ENCODE measurements around the gene TNS4. TPM values are rescaled to one million over a fixed set of nuclear protein-coding genes. Genes with fewer than 3 reads are reported as not detected.

The TNS4 gene
- total RNA-seq, 1 donor from 2014 or later: not detected

DNA sequence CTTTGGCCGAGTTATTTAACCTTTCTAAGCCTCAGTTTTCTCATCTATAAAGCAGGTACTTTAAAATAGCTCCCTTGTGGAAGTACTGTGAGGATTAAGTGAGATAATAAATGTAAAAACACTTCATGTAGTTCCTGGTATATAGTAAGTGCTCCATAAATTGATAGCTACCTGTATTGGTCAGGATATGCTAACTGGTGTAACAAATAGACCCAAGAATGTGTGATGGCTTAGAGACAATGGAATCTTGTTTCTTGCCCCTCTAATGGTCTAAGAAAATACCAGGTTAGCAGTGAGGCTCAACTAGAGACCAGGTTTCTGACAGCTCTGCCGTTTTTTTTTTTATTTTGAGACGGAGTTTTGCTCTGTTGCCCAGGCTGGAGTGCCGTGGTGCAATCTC is 34.0 kb upstream of the TNS4 start:
- no peak for DNase-seq

DNA sequence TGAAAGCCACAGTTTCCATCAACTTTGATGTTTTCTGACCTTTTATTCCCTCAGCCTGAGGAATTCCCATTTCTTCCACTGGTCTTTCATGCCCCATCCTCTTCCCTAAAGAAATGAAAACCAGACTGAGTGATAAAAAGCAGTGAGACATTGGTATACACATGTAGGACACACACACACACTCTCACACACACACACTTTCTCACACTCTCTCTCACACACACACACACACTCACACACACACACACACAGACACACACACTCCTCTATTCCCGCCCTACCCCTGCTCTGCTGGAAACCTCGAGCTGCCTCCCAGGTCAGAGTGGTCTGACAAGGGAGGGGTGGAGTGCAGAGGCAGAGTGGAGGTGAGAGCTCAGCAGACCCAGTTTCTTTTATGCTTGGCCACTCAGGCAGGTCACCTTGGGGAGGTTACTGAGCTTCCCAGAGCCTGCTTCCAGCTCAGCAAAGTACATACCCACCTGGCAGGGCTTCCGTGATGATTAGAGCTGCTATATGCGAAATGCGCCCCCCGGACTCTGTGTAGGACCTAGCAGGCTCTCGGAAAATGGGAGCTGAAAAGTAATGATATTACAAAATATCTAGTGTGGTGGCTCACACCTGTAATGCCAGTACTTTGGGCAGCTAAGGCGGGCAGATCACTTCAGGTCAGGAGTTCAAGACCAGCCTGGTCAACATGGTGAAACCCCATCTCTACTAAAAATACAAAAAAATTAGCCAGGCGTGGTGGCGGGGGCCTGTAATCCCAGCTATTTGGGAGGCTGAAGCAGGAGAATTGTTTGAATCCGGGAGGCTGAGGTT is 33.2 kb upstream of the TNS4 start:
- no peak for DNase-seq

DNA sequence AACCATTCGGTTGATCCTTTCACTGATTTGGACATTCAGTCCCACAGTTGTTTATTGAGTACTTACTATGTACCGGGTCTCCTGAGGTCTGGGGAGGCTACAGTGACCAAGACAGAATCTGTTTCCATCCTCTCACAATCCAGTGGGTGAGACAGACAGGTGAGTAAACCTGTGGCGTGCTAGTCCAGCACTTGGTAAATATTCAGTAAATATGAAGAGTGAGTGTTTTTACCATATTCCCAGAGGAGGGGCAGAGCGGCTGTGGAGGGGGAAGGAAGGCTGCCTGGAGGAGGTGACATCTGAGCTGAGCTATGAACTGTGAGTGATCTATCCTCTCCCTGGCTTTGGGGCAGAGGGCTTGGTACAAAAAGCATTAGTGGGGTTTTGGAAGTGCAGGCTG is 32.5 kb upstream of the TNS4 start:
- DNase-seq: no peak

DNA sequence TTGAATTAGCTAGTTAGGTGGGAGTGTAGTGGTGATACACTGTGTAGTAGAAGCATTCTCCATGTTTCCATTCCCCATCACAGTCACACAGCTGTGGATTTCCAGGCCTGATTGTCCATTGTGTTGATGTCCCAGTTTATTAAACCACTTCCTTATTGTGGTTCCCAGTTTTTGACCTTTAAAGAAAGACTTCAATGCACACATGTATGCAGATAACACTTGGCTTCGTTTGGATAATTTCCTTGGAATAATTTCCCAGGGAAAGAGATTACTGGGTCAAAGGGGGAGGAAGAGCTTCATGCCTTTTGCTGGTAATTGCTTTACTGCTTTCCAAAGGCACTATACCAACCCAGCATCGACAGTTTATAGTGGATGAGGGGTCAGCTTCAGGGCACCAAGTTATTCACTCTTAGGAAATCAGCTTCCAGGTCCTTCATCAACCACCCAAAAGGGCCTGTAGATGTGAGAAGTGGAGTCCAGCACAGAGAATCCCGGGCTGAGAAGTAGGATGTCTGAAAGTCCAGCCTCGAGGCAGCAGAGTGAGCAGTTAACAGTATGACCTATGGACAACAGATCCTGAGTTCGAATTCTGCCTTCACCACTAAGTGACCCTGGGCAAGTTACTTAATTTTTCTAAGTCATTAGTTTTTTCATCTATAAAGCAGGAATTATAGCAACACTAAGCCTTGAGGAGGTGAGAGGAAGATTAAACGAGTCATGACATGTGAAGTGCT is 31.3 kb upstream of the TNS4 start:
- no peak for DNase-seq

DNA sequence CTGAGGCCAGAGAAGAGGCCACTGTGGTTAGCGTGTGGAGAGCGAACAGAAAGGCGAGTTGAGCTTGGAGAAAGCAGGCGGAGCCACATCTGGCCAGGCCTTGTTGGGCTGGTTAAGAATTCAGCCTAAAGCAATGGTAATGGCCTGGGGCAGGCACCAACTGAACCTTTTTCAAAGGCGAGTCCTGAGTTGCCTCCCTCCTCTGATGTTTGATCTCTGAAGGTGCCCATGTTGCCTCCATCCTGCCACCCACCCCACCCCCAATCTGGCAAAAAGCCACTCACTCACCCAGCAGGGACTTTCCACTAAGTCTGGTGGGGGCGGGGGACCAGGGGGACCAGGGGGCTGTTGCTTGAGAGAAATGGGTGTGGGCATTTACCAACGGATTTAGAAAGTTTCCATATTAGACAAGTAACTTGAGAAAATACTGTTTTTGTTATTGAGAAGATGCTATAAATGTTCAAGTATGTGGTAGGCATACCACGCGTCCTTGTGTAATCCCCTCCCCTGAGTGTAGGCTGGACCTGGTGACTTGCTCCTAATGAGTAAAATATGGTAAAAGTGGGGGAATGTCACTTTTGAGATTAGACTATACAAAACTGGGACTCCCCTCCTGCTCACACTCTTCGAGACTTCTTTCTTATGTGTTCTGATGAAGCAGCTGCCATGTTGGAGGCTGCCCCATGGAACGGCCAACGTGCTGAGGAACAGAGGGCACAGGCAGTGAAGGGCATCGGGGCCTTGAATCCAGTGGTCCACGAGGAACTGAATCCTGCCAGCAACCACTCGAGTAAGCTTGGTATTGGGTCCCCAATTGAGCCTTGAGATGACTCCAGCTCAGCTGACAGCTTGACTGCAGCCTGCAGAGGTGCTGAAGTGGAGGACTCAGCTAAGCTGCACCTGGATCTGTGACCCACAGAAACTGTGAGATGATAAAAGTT is 29.9 kb upstream of the TNS4 start:
- DNase-seq: no peak

DNA sequence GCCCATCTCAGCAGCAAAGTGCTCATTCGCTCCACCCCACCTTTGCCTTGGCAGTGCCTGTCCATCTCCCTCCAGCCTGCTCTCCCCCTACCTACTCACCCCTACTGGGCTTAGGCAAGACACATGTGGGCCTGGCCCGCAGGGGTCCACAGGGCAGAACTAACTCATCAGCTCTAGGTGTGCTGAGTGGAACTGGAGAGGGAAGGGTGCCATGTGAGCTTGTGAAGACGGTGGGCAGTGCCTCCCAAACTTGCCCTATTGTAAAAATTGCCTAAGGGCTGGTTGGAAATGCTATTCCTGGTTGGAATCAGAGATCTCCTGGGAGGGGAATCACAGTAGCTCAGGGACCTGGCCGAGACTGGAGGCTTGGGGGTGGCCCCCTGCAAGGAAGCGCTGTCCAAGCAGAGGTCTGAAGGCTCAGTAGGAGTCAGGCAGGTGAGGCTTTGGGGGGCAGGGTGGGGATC is 29.1 kb upstream of the TNS4 start:
- DNase-seq: no peak

DNA sequence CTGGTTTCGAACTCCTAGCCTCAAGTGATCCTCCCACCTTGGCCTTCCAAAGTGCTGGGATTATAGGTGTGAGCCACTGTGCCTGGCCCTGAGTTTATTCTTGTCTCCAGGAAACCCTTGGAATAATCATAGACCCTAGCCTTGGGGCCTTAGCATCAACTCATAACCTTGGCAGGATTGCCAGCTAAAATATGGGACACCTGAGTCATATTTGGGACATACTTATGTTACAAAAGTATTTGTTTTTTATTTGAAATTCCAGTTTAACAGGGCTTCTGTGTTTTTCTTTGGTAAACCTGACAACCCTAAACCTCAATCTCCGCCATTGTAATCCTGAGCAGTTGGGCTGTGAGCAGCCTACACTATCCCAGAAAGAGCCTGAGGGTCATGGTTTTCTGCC is 28.6 kb upstream of the TNS4 start:
- no peak for DNase-seq

DNA sequence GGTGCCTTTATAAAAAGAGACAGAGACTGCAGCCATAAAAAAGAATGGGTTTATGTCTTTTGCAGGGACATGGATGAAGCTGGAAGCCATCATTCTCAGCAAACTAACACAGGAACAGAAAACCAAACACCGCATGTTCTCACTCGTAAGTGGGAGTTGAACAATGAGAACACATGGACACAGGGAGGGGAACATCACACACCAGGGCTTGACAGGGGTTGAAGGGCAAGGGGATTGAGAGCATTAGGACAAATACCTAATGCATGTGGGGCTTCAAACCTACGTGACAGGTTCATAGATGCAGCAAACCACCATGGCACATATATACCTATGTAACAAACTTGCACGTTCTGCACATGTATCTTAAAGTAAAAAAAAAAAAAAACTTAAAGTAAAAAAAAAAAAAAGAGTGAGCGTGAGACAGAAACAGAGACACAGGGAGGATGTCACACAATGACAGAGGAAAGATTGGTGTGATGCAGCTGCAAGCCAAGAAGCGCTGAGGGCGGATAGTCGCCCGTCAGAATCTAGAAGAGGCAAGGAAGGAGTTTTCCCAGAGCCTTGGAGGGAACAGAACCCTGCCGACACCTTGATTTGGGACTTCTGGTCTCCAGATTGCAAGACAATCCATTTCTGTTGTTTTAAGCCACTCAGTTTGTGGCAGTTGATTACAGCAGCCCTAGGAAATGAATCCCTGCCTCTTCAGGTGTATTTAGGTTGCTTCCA is 27.4 kb upstream of the TNS4 start:
- no peak for DNase-seq

DNA sequence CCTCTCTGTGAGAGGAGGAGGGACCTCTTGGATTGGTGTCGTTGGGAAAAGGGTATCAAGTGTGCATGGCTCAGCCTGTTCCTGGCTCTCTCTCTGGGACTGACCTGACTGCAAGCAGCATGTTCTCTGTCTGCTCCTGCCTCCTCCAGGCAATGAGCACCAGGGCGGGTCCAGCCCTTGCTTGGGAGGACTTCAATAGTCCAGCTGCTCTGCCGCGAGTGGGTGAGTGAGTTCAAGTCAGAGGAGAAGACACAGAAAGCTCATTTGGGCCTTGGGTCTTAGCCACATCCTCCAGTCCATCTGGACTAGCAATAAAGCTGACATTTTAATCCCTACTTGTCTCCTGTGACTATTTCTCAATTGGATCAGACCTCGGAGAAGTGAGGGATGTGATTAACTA is 25.2 kb upstream of the TNS4 start:
- no peak for DNase-seq

DNA sequence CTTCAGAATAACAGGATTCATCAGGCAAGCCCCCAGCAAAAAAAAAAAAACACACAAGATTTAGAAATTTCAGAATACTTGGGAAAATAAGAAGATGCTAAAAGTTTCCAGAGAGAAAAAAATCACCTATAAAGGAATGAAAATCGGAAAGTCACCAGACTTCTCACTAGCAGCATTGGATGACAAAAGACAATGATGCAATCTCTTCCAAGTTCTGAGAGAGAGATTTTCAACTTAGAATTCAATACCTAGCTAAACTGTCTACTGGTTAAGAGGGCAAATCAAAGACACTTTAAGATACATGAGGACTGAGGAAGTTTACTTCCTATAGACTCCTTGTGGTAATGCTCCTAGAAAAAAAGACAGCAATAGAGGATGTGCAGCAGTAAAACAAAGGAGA is 23.9 kb upstream of the TNS4 start:
- no peak for DNase-seq

DNA sequence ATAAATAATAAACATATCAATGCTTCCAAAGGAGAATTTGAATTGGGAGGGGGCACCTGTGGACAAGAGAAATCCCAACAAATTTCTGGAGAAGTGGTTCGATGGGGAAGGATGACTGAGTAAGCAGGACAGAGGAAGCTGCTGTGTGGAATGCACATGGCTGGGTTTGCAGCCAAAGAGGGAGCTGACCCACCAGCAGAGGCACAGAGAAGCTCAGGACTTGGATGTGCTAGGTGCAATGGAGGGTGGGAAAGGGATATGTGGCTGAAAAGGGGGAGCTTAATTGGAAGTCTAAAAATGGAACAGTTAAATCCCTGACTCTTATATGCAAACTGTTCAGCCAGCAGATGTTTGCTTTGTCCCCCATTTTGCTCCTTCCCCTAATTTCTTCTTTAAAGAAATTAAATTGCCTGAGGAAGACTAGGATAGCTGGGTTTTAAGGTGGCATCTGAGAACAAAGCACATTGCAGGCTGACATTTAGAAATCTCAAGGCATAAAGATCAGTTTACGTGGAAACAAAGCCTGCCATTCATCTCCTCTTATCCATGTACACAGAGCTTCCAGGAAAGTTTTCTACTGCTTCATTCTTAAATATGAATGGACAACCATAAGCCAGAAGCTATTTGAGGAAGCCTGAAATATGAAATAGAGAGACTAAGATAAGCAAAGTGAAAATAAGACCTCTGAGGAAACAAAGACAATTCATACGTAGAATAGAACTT is 23.0 kb upstream of the TNS4 start:
- DNase-seq: no peak

DNA sequence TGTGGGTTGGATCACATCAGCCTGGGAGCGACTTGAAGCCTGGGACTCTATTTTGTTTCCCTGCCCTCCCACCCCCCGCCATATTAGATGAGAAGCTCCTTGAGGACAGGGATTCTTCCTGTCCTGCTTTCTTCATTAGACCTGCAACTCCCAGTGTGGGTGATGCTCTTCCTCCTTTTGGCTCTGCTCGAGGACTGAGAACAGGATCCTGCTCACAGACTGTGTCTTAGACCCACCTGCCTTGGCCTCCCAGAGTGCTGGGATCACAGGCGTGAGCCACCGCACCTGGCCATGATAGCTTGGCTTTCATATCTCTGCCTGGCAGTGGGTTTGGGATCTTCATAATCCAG is 21.5 kb upstream of the TNS4 start:
- DNase-seq: no peak

DNA sequence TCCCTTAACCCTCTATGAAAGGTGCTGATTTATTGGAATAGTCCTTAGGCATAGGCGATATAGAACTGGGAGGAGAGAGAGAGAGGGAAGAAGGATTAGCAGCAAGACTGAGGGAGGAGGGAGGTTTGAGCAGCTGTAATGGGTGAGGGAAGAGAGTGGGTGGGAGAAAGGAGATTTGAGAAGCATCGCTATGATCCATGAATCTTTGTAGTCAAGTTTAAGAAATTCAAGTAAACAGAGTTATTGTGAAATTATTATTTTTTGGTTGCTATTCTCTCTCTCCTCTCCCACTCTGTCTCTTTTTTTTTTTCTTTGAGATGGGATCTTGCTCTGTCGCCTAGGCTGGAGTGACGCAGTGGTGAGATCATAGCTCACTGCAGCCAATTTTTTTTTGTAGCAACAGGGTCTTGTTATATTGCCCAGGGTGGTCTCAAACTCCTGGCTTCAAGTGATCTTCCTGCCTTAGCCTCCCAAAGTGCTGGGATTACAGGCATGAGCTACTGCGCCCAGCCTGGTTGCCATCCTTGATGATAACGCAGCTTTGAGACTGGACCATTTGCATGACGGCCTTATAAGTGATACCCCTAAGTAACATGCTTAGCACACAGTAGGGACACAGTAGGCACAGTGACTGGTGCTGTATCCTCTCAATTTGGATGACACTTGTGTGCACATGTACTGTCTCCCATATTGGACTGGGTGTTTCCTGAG is 21.0 kb upstream of the TNS4 start:
- no peak for DNase-seq

DNA sequence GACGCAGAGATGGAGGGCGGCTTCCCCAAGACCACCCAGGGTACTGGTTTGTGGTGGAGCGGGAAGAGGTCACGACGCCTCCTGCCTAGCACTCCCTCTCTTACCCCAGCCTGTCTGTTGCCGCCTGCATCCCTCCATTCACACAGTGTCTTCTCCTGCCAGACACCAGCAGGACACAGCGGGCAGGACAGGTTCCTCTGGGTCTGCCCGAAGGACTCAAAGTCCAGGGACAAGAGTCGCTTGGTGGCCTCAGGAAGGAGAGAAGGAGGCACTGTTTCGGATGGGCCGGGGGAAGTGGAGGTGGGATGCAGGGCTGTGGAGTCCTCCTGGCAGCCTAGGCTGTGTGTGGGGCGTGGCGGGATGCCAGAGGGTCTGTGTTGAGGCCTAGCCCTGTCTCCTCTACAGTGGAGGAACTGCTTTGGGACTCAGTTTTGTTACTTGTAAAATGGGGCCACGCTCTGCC is 19.6 kb upstream of the TNS4 start:
- DNase-seq: no peak

DNA sequence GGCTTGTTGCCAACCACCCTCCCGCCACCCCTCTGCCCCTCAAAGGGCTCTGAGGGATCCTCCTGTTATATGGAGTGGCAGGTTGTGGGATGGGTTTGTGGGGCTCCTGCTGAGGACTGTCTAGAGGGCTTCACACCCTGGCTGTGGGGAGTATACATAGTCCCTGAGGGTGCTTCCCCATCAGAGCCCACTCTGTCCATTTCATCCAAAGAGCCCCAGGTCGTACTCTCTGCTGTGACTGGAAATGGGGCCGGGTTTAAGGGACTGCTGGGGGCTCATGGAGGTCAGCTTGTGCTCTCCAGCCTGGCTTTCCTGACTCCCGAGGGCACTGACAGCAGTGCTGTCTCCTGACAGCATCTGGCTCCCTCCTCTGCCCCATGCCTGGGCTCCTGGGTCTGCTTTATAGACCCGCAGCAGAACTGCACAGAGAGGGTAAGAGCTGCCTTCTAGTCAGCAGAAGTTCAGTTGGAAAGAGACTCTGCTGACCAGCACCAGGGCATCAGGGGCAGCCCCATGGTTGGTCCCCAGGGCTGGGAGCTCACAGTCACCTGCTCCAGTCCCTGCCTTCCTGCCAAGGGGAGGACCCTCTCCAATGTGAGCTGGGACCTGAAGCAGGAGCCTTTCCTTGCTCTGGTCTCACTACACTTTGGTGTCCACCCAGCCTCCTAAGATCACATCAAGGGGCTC is 17.8 kb upstream of the TNS4 start:
- DNase-seq: no peak

DNA sequence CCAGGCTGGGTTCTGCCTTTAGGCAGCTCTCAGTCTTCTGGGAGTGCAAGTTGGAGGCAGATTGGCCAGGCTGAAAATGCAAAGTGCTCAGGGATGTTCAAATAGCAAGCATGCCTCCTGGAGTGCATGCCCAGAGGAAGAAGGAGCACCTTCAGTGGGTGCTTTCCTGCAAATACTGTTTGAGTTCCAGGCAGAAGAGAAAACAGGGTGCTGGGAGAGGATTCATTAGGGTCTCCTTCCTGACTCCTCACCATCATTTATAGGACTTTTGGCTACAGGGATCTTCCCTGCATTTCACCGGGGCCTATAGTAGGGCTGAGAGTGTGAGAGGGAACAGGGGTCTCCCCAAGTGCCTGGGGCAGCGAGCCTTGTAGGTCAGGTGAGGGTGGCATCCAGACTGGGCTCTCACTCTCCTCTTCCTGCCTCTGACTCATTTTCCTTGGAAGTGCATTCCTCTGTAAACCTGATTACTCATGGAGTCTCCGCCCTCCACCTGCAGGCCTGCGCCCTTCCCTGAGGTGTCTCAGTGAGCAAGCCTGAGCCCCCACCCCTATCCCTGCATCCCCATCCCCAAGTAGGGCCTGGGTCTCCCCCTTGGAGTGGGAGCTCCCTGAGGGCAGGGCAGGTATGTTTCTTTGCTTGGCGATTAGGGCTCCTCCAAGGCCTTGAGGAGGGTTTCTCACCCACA is 17.1 kb upstream of the TNS4 start:
- DNase-seq: no peak

DNA sequence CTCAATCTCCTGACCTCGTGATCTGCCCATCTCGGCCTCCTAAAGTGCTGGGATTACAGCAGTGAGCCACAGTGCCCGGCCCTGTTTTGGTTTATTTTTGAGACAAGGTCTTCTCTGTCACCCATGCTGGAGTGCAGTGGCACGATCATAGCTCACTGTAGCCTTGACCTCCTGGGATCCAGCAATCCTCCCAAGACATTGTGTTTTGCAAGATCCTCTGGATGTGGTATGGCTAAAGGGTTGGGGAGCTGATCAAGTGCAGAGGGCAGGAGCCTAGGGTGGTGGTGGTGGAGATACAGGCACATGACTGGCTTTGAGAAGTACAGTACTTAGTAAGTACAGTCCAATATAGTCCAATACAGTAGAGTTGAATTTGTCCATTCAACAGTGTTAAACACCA is 16.6 kb upstream of the TNS4 start:
- no peak for DNase-seq

DNA sequence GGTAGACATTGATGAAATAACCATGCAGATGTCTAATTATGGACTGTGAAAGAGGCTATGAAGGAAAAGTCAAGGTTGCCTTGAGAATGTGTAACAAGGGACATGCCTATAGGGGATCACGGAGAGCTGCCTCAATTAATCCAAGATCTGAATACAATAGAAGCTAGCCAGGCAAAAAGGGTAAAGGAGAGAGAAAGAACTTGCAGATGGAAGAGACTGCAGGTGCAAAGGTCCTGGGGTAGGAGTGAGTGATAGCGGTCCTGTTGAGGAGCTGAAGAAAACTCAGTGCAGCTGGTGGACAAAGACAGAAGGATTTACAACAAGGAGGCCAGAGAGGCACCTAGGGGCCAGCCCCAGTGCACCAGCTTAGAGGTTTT is 15.9 kb upstream of the TNS4 start:
- no peak for DNase-seq

DNA sequence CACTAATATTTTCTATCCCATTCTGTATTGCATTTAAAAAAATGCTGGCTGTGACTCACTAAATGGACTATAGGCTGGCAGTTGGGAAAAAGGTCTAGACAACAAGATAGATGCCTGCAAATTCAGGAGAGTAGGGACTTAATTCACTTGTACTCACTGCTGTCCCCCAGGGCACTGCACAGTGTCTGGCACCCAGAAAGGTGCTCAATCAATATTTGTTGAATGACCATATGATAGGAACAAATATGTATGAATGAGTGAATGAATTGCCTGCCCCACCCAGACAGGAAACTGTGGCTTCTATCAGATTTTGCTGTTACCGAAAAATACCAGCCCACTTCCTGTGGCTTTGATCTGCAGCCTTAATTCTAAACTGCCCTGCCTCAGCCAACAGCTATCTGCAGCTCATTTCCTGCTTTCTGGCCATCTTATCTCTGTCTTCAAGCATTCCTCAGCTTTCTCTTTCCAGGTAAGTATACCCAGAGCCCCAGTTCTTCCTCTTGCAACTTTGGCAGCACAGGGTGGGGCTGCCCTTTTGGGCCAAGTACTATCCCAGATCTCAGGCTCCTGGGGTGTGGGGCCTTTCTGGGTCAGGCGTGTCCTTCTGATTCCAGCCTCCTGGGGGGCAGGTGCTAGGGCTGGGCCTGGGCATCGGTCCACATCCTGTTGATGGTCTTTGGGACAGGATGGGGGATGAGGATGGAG is 15.3 kb upstream of the TNS4 start:
- no peak for DNase-seq

Data from occipital lobe (tissue), 2 donors.